Tongue (tissue), 2 donors: ENCODE results near the gene FERMT2. TPM values are rescaled to one million over a fixed set of nuclear protein-coding genes. Genes with fewer than 3 reads are reported as not detected.
"Not testable (repeated sequence)": the region's sequence is repeated elsewhere in the genome, so short reads cannot be mapped to it uniquely, and the experiment has no call there.

Source experiments
- DNase-seq: peaks from one replicate; pipeline ENCODE4 v3.0.0-alpha.2; 2015
- total RNA-seq: library from RNA; depleted of rRNA; stranded (reverse); fragments of >200 nt; gene quantifications from one replicate; pipeline ENCODE4 v1.2.3, GENCODE V29; 2014

FERMT2 gene
- total RNA-seq, 1 donor from 2014 or later, result 124 TPM

GRCh38 chr14:52939427-52939826 lies 11.4 kb downstream of the FERMT2 start:
- no peak for DNase-seq

- no peak for DNase-seq
These were observed 13.0 kb downstream of the FERMT2 start for GRCh38 chr14:52937869-52938268.

GRCh38 chr14:52937306-52937705 lies 13.5 kb downstream of the FERMT2 start:
- no peak for DNase-seq

- no peak for DNase-seq
These were observed 14.4 kb downstream of the FERMT2 start for GRCh38 chr14:52936437-52936836.

- DNase-seq, result no peak
These were observed 15.0 kb downstream of the FERMT2 start for GRCh38 chr14:52935833-52936232.

- DNase-seq, result no peak
These were observed 16.1 kb downstream of the FERMT2 start for GRCh38 chr14:52934762-52935161.

GRCh38 chr14:52929192-52929807 lies 21.6 kb downstream of the FERMT2 start:
- DNase-seq, result no peak

GRCh38 chr14:52926953-52927352 lies 23.9 kb downstream of the FERMT2 start:
- no peak for DNase-seq

- DNase-seq, result peak; percentile 14
These were observed 26.8 kb downstream of the FERMT2 start for GRCh38 chr14:52923902-52924575.

- DNase-seq, result no peak
These were observed 28.2 kb downstream of the FERMT2 start for GRCh38 chr14:52922656-52923055.

- DNase-seq, result no peak
These were observed 28.8 kb downstream of the FERMT2 start for GRCh38 chr14:52922059-52922458.

GRCh38 chr14:52920411-52920810 lies 30.4 kb downstream of the FERMT2 start:
- DNase-seq, result not testable (repeated sequence)

- DNase-seq, result no peak
These were observed 30.9 kb downstream of the FERMT2 start for GRCh38 chr14:52919971-52920370.

GRCh38 chr14:52918486-52918885 lies 32.4 kb downstream of the FERMT2 start:
- no peak for DNase-seq

- DNase-seq, result no peak
These were observed 33.1 kb downstream of the FERMT2 start for GRCh38 chr14:52917735-52918134.

GRCh38 chr14:52914295-52914694 lies 36.6 kb downstream of the FERMT2 start:
- DNase-seq, result no peak

GRCh38 chr14:52913271-52913670 lies 37.6 kb downstream of the FERMT2 start:
- no peak for DNase-seq

- no peak for DNase-seq
These were observed 38.9 kb downstream of the FERMT2 start for GRCh38 chr14:52911904-52912303.

GRCh38 chr14:52910572-52910971 lies 40.3 kb downstream of the FERMT2 start:
- DNase-seq, result peak; percentile 22

GRCh38 chr14:52907949-52908348 lies 42.9 kb downstream of the FERMT2 start:
- no peak for DNase-seq

- no peak for DNase-seq
These were observed 44.7 kb downstream of the FERMT2 start for GRCh38 chr14:52906141-52906601.

- DNase-seq, result no peak
These were observed 47.8 kb downstream of the FERMT2 start for GRCh38 chr14:52902971-52903619.

GRCh38 chr14:52901357-52901980 lies 49.4 kb downstream of the FERMT2 start:
- DNase-seq, result no peak
